ENCODE measurements around the gene MAGI2.

MAGI2 gene

DNA sequence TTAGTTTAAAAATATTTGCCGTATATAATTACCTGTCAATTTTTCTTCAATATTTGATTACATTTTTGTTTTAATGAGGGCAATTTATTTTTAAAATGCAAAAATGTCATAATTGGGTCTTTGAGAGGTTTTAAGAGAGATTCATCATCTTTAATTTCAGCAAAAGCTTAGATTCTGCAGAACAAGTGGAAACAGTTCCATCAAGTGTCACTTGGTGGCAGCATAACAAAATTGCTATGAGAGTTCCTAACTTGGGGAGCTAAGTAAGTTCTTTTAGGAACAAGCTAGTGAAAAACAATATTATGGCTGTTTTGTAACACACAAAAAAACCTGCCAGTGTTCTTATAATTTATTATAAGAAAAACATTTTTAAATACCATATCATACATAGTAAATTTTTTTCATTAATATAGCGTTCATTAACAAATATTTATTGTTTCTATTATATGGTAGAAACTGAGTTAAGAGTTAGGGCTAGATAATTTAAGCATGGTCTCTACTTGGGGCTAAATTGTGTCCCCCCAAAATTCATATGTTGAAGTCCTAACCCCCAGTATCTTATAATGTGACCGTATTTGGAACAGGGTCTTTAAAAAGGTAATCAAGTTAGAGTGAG lies 155.2 kb downstream of the MAGI2 start:
- TF ChIP-seq, protein P1, sequence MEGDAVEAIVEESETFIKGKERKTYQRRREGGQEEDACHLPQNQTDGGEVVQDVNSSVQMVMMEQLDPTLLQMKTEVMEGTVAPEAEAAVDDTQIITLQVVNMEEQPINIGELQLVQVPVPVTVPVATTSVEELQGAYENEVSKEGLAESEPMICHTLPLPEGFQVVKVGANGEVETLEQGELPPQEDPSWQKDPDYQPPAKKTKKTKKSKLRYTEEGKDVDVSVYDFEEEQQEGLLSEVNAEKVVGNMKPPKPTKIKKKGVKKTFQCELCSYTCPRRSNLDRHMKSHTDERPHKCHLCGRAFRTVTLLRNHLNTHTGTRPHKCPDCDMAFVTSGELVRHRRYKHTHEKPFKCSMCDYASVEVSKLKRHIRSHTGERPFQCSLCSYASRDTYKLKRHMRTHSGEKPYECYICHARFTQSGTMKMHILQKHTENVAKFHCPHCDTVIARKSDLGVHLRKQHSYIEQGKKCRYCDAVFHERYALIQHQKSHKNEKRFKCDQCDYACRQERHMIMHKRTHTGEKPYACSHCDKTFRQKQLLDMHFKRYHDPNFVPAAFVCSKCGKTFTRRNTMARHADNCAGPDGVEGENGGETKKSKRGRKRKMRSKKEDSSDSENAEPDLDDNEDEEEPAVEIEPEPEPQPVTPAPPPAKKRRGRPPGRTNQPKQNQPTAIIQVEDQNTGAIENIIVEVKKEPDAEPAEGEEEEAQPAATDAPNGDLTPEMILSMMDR (IDR thresholded peaks at IDR 0.05; ENCODE audit: borderline replicate concordance, control extremely low read depth, extremely low read depth, insufficient read depth, missing control alignments): peak; percentile 52
- in situ Hi-C loops (cut with MboI; ENCODE audit: low sequenced_read_pairs, unreplicated experiment): no loop called here
- DNase-seq (ENCODE audit: low spot score): peak; percentile 39

DNA sequence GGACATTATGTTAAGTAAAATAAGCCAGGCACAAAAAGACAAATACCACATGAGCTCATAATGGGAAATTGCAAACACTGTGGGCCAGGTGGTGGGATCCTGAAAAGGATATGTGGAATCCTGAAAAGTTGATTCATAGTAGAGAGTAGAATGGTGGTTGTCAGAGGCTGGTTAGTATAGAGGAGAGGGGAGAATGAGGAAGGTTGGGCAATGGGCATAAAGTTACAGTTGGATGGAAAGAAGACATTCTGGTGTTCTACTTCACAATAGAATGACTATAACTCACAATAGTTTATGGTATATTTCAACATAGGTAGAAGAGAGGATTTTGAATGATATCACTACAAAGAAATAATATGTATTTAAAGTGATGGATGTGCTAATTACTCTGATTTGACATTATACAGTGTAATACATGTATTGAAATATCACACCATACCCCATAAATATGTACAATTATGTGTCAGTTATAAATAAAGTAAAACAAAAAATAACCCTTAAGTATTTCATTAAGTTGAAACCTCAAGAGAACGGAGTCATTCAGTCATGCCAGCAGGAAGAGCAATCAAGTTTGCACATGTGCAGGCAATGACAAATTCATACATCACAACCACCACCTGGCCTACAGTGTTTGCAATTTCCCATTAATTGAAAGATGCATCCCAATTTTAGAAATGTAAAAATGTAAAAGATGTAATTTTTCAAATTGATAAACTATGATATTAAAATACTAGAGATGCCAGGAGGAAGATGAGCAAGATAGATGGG lies 156.7 kb downstream of the MAGI2 start:
- DNase-seq (ENCODE audit: low spot score): no peak
- TF ChIP-seq, protein P1 (IDR thresholded peaks at IDR 0.05; ENCODE audit: borderline replicate concordance, control extremely low read depth, extremely low read depth, insufficient read depth, missing control alignments): no peak
- in situ Hi-C loops (cut with MboI; ENCODE audit: low sequenced_read_pairs, unreplicated experiment): no loop called here

DNA sequence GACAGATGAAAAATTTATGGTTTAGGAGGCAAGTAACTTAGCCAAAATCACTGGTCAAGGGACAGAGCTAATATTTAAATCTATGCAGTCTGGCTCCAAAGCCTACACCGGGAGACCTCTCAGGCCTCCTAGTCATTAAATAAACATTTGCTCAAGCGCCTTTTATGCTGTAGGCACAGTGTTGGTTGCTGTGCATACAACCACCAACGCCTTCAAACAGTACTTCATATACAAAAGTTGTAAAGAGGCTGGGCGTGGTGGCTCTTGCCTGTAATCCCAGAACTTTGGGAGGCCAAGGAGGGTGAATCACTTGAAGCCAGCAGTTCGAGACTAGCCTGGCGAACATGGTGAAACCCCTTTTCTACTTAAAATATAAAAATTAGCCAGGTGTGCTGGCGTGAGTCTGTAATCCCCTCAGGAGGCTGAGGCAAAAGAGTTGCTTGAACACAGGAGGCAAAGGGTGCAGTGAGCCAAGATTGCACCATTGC lies 159.8 kb downstream of the MAGI2 start:
- TF ChIP-seq, protein P1 (IDR thresholded peaks at IDR 0.05; ENCODE audit: borderline replicate concordance, control extremely low read depth, extremely low read depth, insufficient read depth, missing control alignments): no peak
- in situ Hi-C loops (cut with MboI; ENCODE audit: low sequenced_read_pairs, unreplicated experiment): no loop called here
- DNase-seq (ENCODE audit: low spot score): no peak

DNA sequence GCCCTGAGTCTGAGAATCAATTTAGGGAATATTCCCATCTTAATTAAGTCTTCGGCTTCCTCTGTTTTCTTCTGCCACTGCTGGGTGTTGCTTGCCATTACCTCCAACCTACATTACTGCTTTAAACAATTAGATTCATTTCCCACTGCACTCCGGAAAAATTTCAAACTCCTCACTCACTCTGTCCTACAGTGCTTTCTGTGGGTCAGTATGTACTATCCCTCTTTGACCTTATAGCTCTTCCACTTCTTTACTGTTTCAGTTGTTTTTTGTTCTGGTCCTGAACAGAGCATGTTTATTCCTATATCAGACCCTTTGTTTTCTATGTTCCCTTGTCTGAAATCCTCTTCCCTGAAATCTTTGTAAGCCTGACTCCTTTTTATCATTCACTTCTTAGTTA lies 160.6 kb downstream of the MAGI2 start:
- in situ Hi-C loops (cut with MboI; ENCODE audit: low sequenced_read_pairs, unreplicated experiment): no loop called here
- TF ChIP-seq, protein P1 (IDR thresholded peaks at IDR 0.05; ENCODE audit: borderline replicate concordance, control extremely low read depth, extremely low read depth, insufficient read depth, missing control alignments): no peak
- no peak for DNase-seq (ENCODE audit: low spot score)

DNA sequence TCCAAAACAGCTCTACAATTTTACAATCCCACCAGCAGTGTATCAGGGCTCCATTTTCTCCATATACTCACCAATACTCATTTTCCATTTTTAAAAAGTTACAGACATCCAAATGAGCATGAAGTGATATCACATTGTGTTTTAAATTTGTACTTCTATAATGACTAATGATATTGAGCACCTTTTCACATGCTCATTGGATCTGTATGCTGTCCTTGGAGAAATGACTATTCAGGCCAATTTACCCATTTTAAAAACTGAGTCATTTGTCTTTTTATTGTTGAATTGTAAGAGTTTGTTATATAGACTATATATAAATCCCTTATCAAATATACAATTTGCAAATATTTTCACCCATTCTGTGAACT lies 162.0 kb downstream of the MAGI2 start:
- TF ChIP-seq, protein P1 (IDR thresholded peaks at IDR 0.05; ENCODE audit: borderline replicate concordance, control extremely low read depth, extremely low read depth, insufficient read depth, missing control alignments): no peak
- no peak for DNase-seq (ENCODE audit: low spot score)
- in situ Hi-C loops (cut with MboI; ENCODE audit: low sequenced_read_pairs, unreplicated experiment): no loop called here

DNA sequence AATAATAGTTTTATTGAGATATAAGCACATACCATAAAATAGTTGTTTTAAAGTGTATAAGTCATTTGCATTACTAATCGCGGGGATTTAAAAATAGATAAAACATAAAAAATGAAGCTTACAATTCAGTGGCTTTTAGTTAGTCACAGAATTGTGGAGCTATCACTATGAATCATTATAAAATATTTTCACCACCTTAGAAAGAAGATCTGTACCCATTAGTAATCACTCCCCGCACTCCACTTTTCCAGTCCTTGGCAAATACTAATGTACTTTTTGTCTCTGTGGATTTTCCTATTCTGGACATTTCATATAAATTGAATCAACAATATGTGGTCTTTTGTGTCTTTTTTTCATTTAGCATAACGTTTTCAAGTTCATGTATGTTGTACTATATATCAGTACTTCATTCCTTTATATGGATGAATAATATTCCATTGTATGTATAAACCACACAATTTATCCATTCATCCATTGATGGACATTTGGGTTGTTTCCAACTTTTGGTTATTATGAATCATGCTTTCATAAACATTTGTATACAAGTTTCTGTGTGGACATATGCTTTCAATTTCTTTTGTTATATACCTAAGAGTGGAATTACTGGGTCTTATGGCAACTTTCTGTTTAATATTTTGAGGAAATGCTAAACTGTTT lies 162.5 kb downstream of the MAGI2 start:
- TF ChIP-seq, protein P1 (IDR thresholded peaks at IDR 0.05; ENCODE audit: borderline replicate concordance, control extremely low read depth, extremely low read depth, insufficient read depth, missing control alignments): no peak
- DNase-seq (ENCODE audit: low spot score): no peak
- in situ Hi-C loops (cut with MboI; ENCODE audit: low sequenced_read_pairs, unreplicated experiment): no loop called here

All from GM13976 (cell line).